RKO (cell line): ENCODE results near the gene ECEL1.
"Not testable (repeated sequence)": the region's sequence is repeated elsewhere in the genome, so short reads cannot be mapped to it uniquely, and the experiment has no call there.

Source experiments
- DNase-seq: peaks from one replicate; pipeline ENCODE4 v3.0.0-alpha.2; 2016; ENCODE audit warnings: low spot score

ECEL1 gene

DNA sequence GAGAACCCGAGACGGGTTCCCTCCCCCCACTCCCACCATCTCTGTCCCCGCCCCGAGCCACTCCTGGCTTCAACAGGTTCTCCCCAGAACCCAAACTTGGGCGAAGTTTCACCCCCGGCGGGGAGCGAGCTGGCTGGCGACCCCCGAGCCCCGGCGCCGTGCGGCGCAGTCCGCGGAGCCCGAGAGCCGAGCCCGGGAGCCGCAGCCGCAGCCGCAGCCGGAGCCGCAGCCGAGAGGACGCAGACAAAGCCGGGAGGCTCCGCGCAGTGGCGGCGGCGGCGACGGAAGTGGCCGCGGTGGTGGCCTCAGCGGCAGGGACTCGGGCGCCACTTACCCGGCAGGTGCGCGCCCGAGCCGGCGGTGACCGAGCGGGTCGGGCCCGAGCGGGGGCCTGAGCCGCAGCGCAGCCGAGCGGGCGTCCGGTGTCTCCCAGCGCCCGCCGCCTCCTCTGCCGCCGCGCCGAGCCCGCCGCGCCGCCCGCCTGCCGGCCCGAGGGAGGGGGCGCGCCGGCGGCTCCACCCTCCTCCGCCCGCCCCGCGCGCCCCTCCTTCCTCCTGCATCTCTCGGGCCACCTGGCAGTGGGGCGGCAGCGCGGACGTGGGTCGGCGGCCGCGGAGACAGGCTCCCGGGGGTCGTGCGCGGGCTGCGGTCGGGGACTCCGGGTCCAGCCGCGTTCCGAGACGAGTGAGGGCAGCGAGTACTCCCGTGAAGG, at the start of gene ECEL1:
ECEL1 (minus strand) TSS at position 450 of the 712 bp plus-strand sequence. CDS start 1,181 bp downstream, outside the sequence.
- no peak for DNase-seq

- no peak for DNase-seq
These were observed 49.4 kb upstream of the ECEL1 start for GRCh38 chr2:232537079-232537478.

DNA sequence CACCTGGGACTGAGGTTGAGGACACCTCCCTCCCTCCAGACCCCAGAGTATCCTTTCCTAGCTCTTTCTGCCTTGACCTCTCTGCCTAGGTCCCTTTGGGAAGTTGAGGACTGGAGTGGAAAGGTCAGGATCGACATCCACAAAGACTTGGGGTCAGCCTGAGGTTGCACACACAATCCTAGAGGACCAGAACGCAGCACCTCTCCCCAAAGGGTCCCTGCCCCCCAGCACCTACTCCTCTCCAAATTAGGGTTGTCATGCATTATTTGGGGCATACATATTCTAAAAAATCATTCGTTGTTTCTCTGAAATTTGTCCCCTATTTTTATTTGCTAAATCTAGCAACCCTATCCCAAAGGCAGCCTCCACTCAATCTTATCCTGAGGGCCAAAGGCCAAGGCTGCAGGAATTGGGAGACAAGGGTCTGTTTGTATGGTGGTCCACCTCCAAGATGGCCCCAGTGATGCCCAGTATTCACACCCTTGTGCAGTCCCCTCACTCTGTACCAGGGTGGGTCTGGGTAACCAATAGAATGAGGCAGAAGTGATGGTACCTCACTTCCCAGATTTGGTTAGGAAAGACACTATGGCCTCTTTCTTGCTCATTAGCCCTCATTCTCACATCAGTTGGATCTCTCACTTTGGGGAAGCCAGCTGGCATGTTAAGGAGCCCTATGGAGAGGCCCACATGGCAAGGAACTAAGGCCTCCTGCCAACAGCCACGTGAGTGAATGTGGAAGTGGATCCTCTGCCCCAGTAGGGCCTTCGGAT, 48.3 kb upstream of the ECEL1 start:
- DNase-seq = no peak

DNA sequence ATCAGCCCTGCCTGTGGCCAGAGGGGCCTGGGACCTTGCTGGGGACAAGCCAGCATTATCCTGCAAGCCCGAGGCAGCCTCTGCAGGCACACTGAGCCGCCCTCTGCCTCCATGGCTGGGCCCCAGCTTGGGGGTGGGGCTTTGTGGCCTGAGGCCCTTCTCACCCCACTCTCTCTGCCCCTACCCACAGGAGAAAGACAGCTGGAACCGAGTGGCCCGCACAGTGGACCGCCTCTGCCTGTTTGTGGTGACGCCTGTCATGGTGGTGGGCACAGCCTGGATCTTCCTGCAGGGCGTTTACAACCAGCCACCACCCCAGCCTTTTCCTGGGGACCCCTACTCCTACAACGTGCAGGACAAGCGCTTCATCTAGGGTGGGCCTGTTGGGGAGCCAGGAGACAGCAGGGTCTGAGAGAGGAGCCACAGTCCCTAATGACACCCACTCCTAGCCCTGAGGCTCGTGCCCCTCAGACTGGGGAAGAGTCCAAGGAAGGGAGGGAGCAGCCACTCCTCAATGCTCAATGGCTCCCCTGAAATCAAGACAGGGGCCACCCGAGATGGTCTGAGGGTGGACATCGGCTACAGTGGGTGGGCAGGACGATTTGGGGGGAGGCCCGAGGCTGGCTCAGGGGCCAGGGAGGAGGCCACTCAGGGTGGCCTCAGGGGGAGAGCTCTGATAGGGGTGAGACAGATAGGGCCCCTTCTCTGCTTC, 47.5 kb upstream of the ECEL1 start:
- no peak for DNase-seq

DNA sequence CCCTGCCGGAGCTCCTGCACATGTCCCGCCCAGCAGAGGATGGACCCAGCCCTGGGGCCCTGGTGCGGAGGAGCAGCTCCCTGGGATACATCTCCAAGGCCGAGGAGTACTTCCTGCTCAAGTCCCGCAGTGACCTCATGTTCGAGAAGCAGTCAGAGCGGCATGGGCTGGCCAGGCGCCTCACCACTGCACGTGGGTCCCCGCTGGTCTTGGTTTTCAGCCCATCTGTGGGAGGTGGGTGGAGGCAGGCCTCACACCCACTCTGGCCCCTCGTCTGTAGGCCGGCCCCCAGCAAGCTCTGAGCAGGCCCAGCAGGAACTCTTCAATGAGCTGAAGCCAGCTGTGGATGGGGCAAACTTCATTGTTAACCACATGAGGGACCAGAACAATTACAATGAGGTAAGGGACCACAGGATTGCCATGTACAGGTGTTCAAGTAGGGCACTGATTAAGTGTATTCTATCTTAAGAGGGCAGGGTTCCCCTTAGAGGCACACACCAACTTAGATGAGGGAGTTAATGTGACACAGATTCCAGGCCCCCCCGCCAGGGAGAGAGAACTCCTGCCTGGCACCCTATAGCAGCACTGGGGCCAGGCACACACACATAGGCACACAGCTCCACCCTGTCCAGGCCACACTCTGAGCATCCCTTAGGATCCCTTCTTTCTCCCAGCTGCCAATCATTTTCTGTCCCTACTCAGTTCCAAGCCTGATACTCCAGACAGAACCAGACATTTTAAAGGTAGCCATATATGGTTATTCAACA, 46.5 kb upstream of the ECEL1 start:
- no peak for DNase-seq

DNA sequence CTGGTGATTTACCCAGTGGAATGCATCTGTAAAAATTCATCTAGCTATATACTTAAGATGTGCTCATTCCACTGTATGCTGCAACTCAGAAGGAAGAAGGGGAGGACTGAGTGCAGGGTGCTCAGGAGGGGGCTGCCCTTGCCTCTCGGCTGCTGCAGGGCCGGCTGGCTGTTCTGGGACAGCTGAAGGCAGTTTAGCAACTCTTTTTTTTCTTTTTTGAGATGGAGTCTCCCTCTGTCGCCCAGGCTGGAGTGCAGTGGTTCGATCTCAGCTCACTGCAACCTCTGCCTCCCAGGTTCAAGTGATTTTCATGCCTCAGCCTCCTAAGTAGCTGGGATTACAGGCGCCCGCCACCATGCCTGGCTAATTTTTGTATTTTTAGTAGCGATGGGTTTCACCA, 45.2 kb upstream of the ECEL1 start:
- DNase-seq = not testable (repeated sequence)

DNA sequence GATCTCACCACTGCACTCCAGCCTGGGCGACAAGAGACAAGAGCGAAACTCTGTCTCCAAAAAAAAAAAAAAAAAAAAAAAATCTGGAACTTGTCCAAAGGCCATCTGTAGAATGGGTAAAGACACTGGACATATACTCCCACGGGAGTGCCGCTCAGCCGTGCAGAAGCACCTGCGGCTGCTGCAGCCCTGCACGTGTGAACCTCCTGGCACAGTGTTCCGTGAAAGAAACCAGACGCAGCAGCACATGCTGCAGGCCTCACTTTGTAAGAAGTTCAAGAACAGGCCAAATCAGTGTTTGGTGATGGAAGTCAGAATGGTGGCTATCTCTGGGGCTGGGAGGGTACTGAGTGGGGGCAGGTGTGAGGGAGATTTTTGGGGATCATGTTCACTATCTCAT, 44.8 kb upstream of the ECEL1 start:
- no peak for DNase-seq

DNA sequence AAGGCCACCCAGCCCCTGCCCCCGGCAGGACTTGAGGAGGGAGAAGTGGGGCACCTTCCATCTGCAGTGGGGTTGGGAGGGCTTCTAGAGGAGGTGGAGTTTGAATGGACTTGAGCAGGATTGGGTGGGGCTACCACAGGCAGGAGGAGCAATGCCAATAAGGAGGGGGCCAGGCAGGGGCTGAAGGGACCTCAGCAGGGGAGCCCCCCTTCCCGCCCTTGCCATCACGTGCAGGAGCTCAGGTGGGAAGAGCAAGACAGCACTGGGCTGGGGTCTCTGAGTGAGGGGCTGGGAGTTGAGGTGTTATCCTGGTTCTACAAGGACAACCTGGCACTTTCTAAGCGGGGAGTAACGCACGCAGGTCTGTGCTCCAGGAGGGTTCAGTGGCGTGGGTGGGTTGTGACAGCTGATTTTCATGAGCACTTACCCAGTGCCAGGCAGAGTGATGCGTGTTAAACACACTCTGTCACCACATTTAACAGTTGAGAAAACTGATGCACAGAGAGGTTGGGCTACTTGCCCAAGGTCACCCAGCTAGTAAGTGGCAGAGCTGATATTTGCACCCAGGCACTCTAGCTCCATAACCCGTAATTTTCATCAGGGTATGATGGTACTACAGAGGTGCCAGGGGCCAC, 43.1 kb upstream of the ECEL1 start:
- DNase-seq = no peak

- no peak for DNase-seq
These were observed 42.3 kb upstream of the ECEL1 start for GRCh38 chr2:232529806-232530547.

GRCh38 chr2:232528746-232529460, 41.3 kb upstream of the ECEL1 start:
- DNase-seq = no peak

DNA sequence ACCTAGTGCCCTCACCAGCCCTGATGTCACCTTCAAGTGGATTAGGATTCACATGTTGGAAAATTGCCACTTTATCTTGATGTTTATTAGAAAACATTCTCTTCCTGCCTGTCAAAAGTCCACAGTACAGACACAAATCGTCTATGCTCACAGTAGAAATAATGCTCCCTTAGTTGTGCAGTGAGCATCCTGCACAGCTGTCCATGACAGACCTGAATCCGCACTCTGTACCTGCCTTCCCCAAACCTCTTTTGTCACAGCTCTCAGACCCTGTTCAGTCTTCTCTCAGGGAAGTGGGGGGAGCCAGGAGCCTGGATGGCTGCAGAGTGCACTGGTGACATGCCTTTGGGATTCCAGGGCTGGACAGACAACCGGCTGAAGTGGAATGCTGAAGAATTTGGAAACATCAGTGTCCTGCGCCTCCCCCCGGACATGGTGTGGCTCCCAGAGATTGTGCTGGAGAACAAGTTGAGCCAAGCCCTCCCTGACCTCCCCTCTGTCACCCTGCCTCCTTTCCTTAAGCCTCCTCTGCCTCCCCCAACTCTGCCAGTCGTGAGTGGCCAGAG, 40.4 kb upstream of the ECEL1 start:
- no peak for DNase-seq

- no peak for DNase-seq
These were observed 38.8 kb upstream of the ECEL1 start for GRCh38 chr2:232526372-232526941.

DNA sequence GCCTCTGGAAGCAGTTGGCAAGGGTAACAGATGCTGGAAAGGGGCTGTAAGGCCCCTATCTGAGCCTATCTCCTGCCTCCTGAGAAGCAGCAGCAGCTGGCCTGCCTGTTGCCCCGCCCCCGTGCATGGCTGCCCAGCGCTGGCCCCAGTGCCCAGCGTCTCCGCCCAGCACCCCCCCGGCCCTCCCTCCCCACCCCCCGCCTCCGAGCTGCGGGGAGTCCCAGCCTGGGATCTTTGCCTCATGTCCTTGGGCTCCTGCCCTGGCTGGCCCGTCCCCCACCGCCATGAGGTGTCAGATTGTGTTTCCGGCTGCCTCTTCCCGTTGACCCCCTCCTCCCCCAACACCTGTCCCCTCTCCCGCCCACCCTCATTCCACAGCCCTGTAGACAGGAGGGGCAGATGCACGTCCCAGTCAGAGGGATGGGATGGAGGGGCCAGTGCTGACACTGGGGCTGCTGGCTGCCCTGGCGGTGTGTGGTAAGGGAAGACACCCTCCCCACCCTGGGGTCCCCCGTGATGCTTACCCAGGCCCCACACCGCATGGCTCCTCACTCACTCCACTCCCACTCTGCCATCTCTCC, 38.2 kb upstream of the ECEL1 start, which contains the start of gene CHRND:
CHRND (plus strand) TSS at position 370 of the 581 bp plus-strand sequence; CDS start at position 426, 56 bp downstream.
- DNase-seq = no peak

- DNase-seq = no peak
These were observed 37.6 kb upstream of the ECEL1 start for GRCh38 chr2:232525199-232525598.

GRCh38 chr2:232524771-232525170, 37.1 kb upstream of the ECEL1 start:
- no peak for DNase-seq

- DNase-seq = no peak
These were observed 36.3 kb upstream of the ECEL1 start for GRCh38 chr2:232523682-232524597.

DNA sequence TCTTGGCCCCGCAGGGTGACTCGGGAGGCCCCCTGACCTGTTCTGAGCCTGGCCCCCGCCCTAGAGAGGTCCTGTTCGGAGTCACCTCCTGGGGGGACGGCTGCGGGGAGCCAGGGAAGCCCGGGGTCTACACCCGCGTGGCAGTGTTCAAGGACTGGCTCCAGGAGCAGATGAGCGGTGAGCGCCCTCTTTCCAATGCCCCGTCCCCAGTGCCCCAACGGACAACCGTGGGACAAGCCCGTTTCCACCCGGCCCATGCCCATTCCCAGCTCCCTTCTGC, 35.7 kb upstream of the ECEL1 start:
- DNase-seq = no peak
